ENCODE results near the gene NUTM1.

NUTM1 gene

GRCh38 chr15:34342737-34343575 is at the start of gene NUTM1, which contains the start of gene NOP10:
Gene NUTM1, plus strand, starts transcription at chr15:34343315. Its CDS starts 382 bp downstream, at chr15:34343697.
Gene NOP10, minus strand, starts transcription at chr15:34343136. Its CDS starts 63 bp downstream, at chr15:34343073.
- peak; percentile 93 for DNase-seq (ENCODE audit: low read depth, low spot score)

- DNase-seq (ENCODE audit: low read depth, low spot score): no peak
Measured at GRCh38 chr15:34297059-34297458, 46.1 kb upstream of the NUTM1 start.

- no peak for DNase-seq (ENCODE audit: low read depth, low spot score)
Measured at GRCh38 chr15:34301058-34301457, 42.1 kb upstream of the NUTM1 start.

- no peak for DNase-seq (ENCODE audit: low read depth, low spot score)
Measured at GRCh38 chr15:34304613-34305012, 38.5 kb upstream of the NUTM1 start.

- DNase-seq (ENCODE audit: low read depth, low spot score): no peak
Measured at GRCh38 chr15:34311563-34311962, 31.6 kb upstream of the NUTM1 start.

- DNase-seq (ENCODE audit: low read depth, low spot score): no peak
Measured at GRCh38 chr15:34314491-34315490, 28.3 kb upstream of the NUTM1 start.

GRCh38 chr15:34318277-34319079 is 24.6 kb upstream of the NUTM1 start:
- no peak for DNase-seq (ENCODE audit: low read depth, low spot score)

GRCh38 chr15:34323217-34323616 is 19.9 kb upstream of the NUTM1 start:
- no peak for DNase-seq (ENCODE audit: low read depth, low spot score)

- DNase-seq (ENCODE audit: low read depth, low spot score): no peak
Measured at GRCh38 chr15:34324933-34325332, 18.2 kb upstream of the NUTM1 start.

- no peak for DNase-seq (ENCODE audit: low read depth, low spot score)
Measured at GRCh38 chr15:34325368-34325767, 17.7 kb upstream of the NUTM1 start.

- no peak for DNase-seq (ENCODE audit: low read depth, low spot score)
Measured at GRCh38 chr15:34327906-34328305, 15.2 kb upstream of the NUTM1 start.

- no peak for DNase-seq (ENCODE audit: low read depth, low spot score)
Measured at GRCh38 chr15:34329006-34329405, 14.1 kb upstream of the NUTM1 start.

GRCh38 chr15:34330279-34330678 is 12.8 kb upstream of the NUTM1 start:
- DNase-seq (ENCODE audit: low read depth, low spot score): no peak

GRCh38 chr15:34331809-34332208 is 11.3 kb upstream of the NUTM1 start:
- no peak for DNase-seq (ENCODE audit: low read depth, low spot score)

- DNase-seq (ENCODE audit: low read depth, low spot score): no peak
Measured at GRCh38 chr15:34332553-34333120, 10.5 kb upstream of the NUTM1 start.

GRCh38 chr15:34334672-34335071 is 8.4 kb upstream of the NUTM1 start:
- DNase-seq (ENCODE audit: low read depth, low spot score): no peak

GRCh38 chr15:34335176-34336032 is 7.7 kb upstream of the NUTM1 start:
- DNase-seq (ENCODE audit: low read depth, low spot score): no peak

- DNase-seq (ENCODE audit: low read depth, low spot score): no peak
Measured at GRCh38 chr15:34336231-34336990, 6.7 kb upstream of the NUTM1 start.

GRCh38 chr15:34336991-34337556 is 6.0 kb upstream of the NUTM1 start:
- no peak for DNase-seq (ENCODE audit: low read depth, low spot score)

Measured in activated CD4-positive, CD25-positive, alpha-beta regulatory T cell treated with anti-CD3 and anti-CD28 coated beads, Interleukin-2, amount 50 U/mL, for 16 hours (primary cell).